ENCODE results near the gene CHST9. TPM values are rescaled to one million over a fixed set of nuclear protein-coding genes. Genes with fewer than 3 reads are reported as not detected.

The CHST9 gene
- polyA plus RNA-seq, 3 donors: not detected

GRCh38 chr18:26961839-26962238 is 223.3 kb downstream of the CHST9 start:
- Mint-ChIP-seq H3K36me3 (no peaks in the 10 kb centered on the region), H3K27me3 (ENCODE audit: low read depth in 3 of 3) (peaks cover 2 to 8% (median 3%) of the 10 kb centered on the region in 3 donors), H3K4me1 (no peaks in the 10 kb centered on the region), H3K4me3 (no peak overlapping the region), H3K27ac (no peak overlapping the region), H3K9me3 (peaks cover 0 to 2% (median 0%) of the 10 kb centered on the region in 7 donors)
- intact Hi-C loops (cut with micrococcal nuclease): no loop called here
- Histone ChIP-seq H3K79me2 (ENCODE audit: insufficient read depth, low read length) (no peaks in the 10 kb centered on the region), H3K27ac (ENCODE audit: low read depth in 1 of 2, low read length in 2 of 2) (no peak overlapping the region), H3K4me3 (replicated peaks in 1 of 3; ENCODE audit: low read depth in 2 of 3, low read length in 3 of 3) (no peak overlapping the region), H3K4me2 (replicated peaks; ENCODE audit: extremely low read depth, low read length, poor library complexity, severe bottlenecking) (no peak overlapping the region), H3K9me3 (replicated peaks in 1 of 2; ENCODE audit: control insufficient read depth in 1 of 2, insufficient read depth in 1 of 2, low read length in 2 of 2) (no peaks in the 10 kb centered on the region), H3K27me3 (ENCODE audit: control insufficient read depth in 2 of 2, insufficient read depth in 2 of 2, low read length in 2 of 2) (no peaks in the 10 kb centered on the region), H3K4me1 (ENCODE audit: control insufficient read depth in 1 of 2, insufficient read depth in 2 of 2, low read length in 2 of 2) (no peaks in the 10 kb centered on the region), H3K9ac (ENCODE audit: insufficient read depth, low read length, poor library complexity, severe bottlenecking) (no peak overlapping the region), H4K20me1 (ENCODE audit: insufficient read depth, low read length) (no peaks in the 10 kb centered on the region), H2AFZ (ENCODE audit: insufficient read depth, low read depth, low read length, poor library complexity, severe bottlenecking) (no peak overlapping the region), H3K36me3 (replicated peaks in 1 of 2; ENCODE audit: control insufficient read depth in 1 of 2, insufficient read depth in 2 of 2, low read length in 2 of 2) (no peaks in the 10 kb centered on the region)
- no peak for TF ChIP-seq CTCF (IDR thresholded peaks at IDR 0.05)
- no peak for DNase-seq
- whole genome bisulfite sequencing (ENCODE audit: insufficient coverage): no CpG with 5 or more reads among the region's 3 CpGs

GRCh38 chr18:26960911-26961310 is 224.2 kb downstream of the CHST9 start:
- H3K27ac ChIP-seq (ENCODE audit: low read depth in 1 of 2, low read length in 2 of 2): no peak overlapping the region
- no peaks in the 10 kb centered on the region for H3K4me1 ChIP-seq (ENCODE audit: control insufficient read depth in 1 of 2, insufficient read depth in 2 of 2, low read length in 2 of 2)
- no peaks in the 10 kb centered on the region for H3K36me3 ChIP-seq (replicated peaks in 1 of 2; ENCODE audit: control insufficient read depth in 1 of 2, insufficient read depth in 2 of 2, low read length in 2 of 2)
- H2AFZ ChIP-seq (ENCODE audit: insufficient read depth, low read depth, low read length, poor library complexity, severe bottlenecking): no peak overlapping the region
- TF ChIP-seq CTCF (IDR thresholded peaks at IDR 0.05): no peak
- Mint-ChIP-seq H3K27ac (no peak overlapping the region), H3K27me3 (ENCODE audit: low read depth in 3 of 3) (peaks cover 2 to 8% (median 3%) of the 10 kb centered on the region in 3 donors), H3K36me3 (no peaks in the 10 kb centered on the region), H3K4me1 (no peaks in the 10 kb centered on the region), H3K4me3 (no peak overlapping the region), H3K9me3 (peaks cover 0 to 2% (median 0%) of the 10 kb centered on the region in 7 donors)
- no peaks in the 10 kb centered on the region for H3K27me3 ChIP-seq (ENCODE audit: control insufficient read depth in 2 of 2, insufficient read depth in 2 of 2, low read length in 2 of 2)
- no peak overlapping the region for H3K4me2 ChIP-seq (replicated peaks; ENCODE audit: extremely low read depth, low read length, poor library complexity, severe bottlenecking)
- H3K9ac ChIP-seq (ENCODE audit: insufficient read depth, low read length, poor library complexity, severe bottlenecking): no peak overlapping the region
- H4K20me1 ChIP-seq (ENCODE audit: insufficient read depth, low read length): no peaks in the 10 kb centered on the region
- H3K9me3 ChIP-seq (replicated peaks in 1 of 2; ENCODE audit: control insufficient read depth in 1 of 2, insufficient read depth in 1 of 2, low read length in 2 of 2): no peaks in the 10 kb centered on the region
- WGBS (ENCODE audit: insufficient coverage): no CpG with 5 or more reads among the region's 4 CpGs
- no peaks in the 10 kb centered on the region for H3K79me2 ChIP-seq (ENCODE audit: insufficient read depth, low read length)
- H3K4me3 ChIP-seq (replicated peaks in 1 of 3; ENCODE audit: low read depth in 2 of 3, low read length in 3 of 3): no peak overlapping the region
- no peak for DNase-seq
- intact Hi-C loops (cut with micrococcal nuclease): no loop called here
